Astrocyte of the spinal cord (primary cell): ENCODE measurements around the gene TSPAN4.

ENCODE experiments used
- DNase-seq: peaks from one replicate; pipeline ENCODE4 v3.0.0; 2011; ENCODE audit warnings: low read depth, low spot score
- H3K4me3 ChIP-seq: 2 replicates; pipeline ENCODE4 v1.5.1; 2011; ENCODE audit warnings: low read depth, mild to moderate bottlenecking, low read length, moderate library complexity
- CTCF ChIP-seq: IDR thresholded peaks from 2 replicates; pipeline ENCODE4 v1.5.1; 2012; ENCODE audit warnings: low read depth, mild to moderate bottlenecking, low read length, inconsistent platforms
- in situ Hi-C: cut with HindIII; loops from 2 replicates; pipeline ENCODE4 v1.10.0; 2017; ENCODE audit warnings: low sequenced_read_pairs

The TSPAN4 gene

GRCh38 chr11:889257-889656, 46.6 kb downstream of the TSPAN4 start:
- in situ Hi-C loops: no loop called here
- TF ChIP-seq CTCF: no peak
- no peak overlapping the region for H3K4me3 ChIP-seq
- DNase-seq: no peak

GRCh38 chr11:889687-890475, 47.2 kb downstream of the TSPAN4 start:
- in situ Hi-C loops: no loop called here

GRCh38 chr11:890794-891540, 48.3 kb downstream of the TSPAN4 start:
- no peak overlapping the region for H3K4me3 ChIP-seq
- no peak for DNase-seq
- in situ Hi-C loops: no loop called here
- no peak for TF ChIP-seq CTCF

More at GRCh38 chr11:889687-890475, 47.2 kb downstream of the TSPAN4 start:
- no peak for DNase-seq
- H3K4me3 ChIP-seq: no peak overlapping the region
- no peak for TF ChIP-seq CTCF

- H3K4me3 ChIP-seq: no peak overlapping the region
- TF ChIP-seq CTCF: no peak
- DNase-seq: no peak
- in situ Hi-C loops: no loop called here
Measured at GRCh38 chr11:893008-893654, 50.5 kb downstream of the TSPAN4 start.

- TF ChIP-seq CTCF: no peak
- DNase-seq: no peak
- in situ Hi-C loops: no loop called here
- no peak overlapping the region for H3K4me3 ChIP-seq
Measured at GRCh38 chr11:894575-895201, 52.0 kb downstream of the TSPAN4 start.

GRCh38 chr11:895331-896110, 52.9 kb downstream of the TSPAN4 start:
- TF ChIP-seq CTCF: no peak
- no peak overlapping the region for H3K4me3 ChIP-seq
- no peak for DNase-seq
- in situ Hi-C loops: no loop called here
